ENCODE data around the gene FARS2.

GRCh38 chr6:5506597-5506996 is 245.3 kb downstream of the FARS2 start:
- TF ChIP-seq NR2C2 (CRISPR knock-in tag; IDR thresholded peaks at IDR 0.05), result no peak
- no peak for TF ChIP-seq CTCF (IDR thresholded peaks at IDR 0.05)
- no peak for TF ChIP-seq IRF2 (CRISPR knock-in tag; IDR thresholded peaks at IDR 0.05; ENCODE audit: borderline replicate concordance, low read depth)
- no peak for TF ChIP-seq MAX (CRISPR knock-in tag; IDR thresholded peaks at IDR 0.05)
- TF ChIP-seq FOXJ3 (CRISPR knock-in tag; IDR thresholded peaks at IDR 0.05; ENCODE audit: borderline replicate concordance), result no peak
- TF ChIP-seq ZNF317 (CRISPR knock-in tag; IDR thresholded peaks at IDR 0.05; ENCODE audit: borderline replicate concordance, low read depth), result no peak
- no peak for TF ChIP-seq ESRRA (CRISPR knock-in tag; IDR thresholded peaks at IDR 0.05; ENCODE audit: borderline replicate concordance)

Data from WTC11 (cell line).